Measurements from ENCODE around the gene AVEN.
"Not testable (repeated sequence)": the region's sequence is repeated elsewhere in the genome, so short reads cannot be mapped to it uniquely, and the experiment has no call there.

The AVEN gene

DNA sequence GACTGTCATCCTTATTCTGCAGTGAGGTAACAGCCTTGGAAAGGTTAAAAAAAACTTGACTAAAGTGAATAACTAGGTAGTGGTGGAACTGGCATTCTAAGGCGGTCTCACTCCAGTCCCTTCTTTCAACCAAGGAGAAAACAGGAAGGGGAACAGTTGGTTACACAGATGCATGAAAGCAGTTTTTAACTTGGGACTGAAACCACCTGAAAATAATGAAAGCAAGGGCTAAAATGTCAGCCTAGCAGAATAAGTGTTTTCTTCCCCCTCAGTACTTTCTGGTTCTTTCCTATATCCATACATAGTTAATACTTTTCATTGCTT lies 748 bp upstream of the AVEN start:
- DNase-seq = no peak

DNA sequence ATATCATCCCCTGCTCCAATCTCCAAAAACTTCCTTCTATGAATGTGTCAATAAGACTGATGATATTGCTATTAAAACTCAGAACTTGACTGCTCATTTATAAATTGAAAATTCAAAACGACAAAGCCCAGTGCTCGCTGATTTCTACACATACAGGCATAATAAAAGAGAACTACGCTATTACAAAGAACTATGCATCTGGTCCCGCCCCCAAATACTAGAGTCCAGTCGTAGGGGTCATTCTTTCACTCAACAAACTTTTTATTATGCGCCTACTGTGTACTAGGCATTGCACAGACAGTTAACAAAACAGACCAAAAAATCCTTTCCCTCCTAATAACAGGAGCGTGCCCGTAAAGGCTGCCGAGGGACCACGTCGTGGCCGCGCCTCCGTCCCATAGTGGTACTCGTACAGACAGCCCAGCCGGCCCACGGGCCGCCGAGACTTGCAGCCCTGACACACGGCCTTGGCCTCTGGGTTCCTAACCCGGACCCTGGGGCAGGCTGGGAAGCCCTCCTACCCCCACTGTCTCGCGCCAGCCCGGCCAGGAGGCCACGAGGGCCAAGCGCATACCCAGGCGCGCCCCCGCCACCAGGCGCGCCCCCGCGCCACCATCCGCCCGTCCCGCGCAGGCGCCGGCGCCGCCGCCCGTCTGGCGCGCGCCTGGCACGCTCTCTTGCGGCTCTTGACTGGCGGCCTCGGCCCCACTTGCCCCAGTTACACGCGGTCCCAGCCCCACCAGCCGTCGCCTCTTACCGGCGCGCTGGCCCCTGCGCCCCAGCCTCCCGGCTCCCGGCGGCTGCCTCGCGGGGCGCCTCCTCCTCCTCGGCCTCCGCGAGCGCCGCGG lies 757 bp downstream of the AVEN start:
- peak; percentile 47 for DNase-seq

DNA sequence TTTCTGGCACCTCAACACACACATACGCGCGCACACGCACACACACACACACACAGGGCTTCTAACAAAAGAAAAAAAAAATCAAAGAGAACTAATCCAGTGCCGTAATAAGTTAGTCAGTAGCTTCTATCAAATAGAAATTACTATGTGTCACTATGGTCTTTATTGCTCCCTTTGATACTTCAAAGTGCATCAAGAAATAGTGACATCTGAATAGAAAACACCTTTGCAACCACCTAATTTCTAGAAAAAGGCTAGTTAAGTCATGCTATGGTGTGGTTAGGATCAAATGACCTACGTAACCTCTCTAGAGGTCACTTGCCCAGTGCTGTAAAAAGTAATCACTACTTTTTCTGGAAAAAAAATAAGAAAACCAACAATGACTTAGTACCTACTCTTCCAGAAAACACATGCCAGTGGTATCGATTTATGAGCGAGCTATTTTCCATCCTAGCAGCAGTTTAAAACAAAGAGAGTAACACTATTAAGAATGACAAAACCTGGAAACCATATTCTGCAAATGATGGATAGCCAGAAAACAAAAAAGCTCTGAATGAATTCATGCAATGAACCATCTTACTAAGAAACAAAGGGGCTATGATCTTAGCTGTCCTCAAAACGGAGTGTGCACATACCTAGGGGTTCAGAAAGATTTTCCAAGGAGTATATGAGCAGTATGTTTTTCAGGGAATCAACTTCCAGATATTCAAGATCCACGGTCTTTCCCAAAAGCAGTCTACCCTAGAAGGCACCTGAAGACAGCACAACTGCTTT lies 6.8 kb downstream of the AVEN start:
- no peak for DNase-seq

DNA sequence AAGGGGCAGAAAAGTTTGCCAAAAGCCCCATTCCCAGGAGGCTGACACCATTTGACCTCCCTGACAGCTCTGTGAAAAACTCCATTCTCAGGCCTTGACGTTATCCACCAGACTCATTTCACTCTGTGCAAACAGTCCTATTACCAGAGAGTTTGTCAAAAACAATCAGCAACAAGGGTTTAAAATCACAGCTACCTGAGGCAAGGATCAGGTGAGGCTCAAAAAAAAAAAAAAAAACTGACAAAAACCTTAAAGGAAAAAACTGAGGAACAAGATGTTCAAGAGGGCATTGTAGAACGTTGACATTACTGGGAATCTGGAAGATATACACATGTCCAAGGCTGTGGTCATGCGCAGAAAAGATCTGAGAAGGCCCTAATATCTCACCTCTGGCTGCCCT lies 11.4 kb downstream of the AVEN start:
- DNase-seq = no peak

DNA sequence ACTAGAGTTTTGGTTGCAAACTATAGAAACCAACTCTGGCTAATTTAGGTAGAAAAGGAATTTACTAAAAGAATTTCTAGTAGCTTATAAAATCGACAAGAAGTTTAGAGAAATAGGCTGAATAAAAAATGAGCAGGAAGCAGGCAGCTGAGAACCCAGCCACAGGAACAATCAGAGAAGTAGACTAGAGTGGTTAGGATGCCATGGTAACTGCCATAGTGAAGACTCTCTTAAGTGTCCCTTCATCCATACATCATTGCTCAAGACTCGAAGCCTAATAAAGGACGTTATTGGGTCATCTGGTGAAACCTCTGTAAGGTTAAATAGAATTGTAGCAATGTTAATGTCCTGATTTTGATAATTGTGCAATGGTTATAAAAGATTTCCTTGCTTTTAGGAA lies 13.8 kb downstream of the AVEN start:
- DNase-seq = no peak

DNA sequence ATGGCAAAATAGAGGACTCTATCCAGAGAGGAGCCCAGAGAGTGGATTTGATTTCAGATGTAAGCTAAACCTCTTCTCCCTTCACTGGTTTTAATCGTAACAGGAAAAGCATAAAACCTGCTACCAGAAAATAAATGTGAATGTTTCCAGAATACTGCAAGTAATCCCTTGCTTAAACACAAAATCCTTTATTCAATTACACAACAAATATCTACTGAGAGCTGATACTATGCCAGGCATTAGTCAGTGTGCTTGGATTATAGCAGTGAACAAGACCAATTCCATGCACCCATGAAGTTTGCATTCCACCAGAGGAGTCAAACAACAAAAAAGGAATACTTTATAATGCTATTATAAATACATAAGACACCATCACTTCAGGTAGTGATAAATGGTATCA lies 15.1 kb downstream of the AVEN start:
- DNase-seq = no peak

DNA sequence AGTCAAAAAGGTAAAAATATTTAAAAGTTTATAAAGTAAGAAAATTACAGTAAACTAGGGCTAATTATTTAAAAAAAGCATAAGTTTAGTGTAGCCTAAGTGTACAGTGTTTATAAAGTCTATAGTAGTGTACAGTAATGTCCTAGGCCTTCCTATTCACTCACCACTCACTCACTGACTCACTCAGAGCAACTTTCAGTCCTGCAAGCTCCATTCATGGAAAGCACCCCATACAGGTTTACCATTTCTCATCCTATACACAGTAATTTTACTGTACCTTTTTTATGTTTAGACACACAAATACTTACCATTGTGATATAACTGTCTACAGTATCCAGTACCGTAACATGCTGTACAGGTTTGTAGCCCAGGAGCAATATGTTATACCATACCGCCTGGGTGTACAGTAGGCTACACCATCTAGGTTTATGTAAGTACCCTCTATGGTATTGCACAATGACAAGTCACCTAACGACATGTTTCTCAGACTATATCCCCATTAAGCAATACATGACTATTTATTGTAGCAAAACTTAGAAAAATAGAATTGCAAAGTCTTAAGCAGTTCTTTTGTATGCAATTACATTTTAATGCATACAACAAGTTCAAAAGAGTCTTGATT lies 19.5 kb downstream of the AVEN start:
- DNase-seq = no peak

DNA sequence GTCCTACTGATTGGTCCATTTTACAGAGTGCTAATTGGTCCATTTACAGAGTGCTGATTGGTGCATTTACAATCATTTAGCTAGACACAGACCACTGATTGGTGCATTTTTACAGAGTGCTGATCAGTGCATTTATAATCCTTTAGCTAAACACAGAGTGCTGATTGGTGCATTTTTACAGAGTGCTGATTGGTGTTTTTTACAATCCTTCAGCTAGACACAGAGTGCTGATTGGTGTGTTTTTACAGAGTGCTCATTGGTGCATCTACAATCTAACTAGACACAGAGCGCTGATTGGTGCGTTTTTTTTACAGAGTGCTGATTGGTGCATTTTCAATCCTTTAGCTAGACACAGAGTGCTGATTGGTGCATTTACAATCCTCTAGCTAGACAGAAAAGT lies 20.3 kb downstream of the AVEN start:
- DNase-seq = not testable (repeated sequence)

DNA sequence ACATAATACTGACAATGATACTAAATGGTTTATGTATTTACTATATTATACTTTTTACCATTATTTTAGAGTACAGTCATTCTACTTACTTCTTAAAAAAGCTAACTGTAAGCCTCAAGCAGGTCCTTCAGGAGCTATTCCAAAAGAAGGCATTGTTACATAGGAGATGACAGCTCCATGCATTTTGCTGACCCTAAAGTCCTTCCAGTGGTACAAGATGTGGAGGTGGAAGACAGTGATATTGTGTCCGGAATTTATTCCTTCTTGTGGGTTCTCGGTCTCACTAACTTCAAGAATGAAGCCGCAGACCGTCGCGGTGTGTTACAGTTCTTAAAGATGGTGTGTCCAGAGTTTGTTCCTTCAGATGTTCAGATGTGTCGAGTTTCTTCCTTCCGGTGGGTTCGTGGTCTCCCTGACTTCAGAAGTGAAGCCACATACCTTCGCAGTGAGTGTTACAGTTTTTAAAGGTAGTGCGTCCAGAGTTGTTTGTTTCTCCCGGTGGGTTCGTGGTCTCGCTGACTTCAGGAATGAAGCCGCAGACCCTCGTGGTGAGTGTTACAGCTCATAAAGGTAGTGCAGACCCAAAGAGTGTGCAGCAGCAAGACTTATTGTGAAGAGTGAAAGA lies 20.9 kb downstream of the AVEN start:
- DNase-seq = no peak

DNA sequence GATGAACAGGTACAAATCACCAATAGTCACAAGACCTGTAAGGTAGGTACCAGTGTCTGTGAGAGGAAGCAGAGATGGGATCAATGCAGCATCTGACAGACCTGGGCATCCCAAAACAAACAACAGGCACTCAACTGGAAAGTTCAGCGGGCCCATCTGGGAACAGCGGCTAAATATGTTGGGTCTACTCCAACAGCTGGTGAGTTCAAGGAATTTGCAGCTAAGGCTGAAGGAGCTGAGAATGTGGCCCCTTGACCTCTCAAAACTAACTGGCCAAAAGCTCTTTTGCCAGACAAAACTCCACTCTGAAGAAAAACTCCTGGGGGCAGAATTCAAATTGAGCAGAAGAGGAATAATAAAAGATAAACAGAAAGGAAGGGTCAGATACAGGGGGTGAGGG lies 24.4 kb downstream of the AVEN start:
- no peak for DNase-seq

DNA sequence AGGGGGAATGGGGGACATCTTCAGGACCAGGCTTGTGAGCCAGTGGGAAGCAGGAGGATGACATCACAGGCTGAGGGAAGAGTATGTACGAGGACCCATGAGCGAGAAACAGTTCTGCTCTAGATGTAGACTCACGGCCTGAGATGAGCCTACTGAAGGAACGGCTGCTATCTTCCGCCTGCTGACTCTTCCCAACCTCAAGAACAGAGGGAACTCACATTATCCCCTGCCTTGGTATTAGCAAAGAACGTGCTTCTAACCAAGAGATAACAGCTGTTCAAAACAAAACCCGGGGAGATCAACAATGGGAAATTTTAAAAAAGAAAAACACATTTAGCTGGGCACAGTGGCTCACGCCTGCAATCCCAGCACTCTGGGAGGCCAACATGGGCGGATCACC lies 25.3 kb downstream of the AVEN start:
- DNase-seq = no peak

DNA sequence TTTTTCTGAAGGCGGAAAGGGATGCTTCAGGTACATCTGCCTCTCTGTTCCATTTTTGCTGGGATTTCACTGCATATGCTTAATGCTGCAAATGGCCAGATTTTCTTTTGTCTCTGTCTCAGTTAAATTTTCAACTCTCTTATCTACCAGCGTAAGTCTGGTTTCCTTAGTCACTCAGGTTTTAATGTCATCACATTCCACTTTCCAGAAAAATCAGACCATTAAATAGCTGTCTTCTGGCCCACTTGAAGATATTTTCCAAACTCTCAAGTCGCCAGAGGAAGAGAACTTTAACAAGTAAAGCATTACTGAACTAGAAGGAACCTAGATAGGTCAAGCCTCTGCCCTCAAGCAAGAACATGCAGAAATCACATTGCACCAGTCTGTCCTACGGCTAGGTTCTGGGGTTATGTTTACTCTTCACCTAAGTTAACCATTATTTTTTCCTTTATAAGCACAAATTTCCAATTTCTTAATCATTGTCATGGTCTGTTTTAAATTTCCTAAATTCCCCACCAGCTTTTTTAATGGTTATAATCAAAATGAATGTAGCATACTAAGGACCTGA lies 26.5 kb downstream of the AVEN start:
- no peak for DNase-seq

DNA sequence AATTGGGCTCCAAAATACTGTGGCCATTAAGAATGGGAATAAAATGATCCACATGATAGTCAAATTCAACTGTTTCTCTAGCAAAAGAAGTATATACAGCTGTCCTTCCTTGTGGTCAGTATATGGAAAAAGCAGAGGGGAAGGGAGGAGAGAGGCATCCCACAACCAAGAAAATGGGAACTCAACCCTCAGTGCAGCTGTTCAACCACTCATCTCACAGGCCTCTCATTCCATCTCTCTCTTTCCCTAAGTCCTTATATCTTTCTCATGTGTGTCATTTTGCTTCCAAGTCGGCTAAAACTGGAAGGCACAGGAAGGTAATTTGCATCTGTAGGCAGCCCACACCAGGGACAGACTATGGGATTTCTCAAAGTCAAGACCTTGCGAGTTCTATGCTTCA lies 27.5 kb downstream of the AVEN start:
- no peak for DNase-seq

DNA sequence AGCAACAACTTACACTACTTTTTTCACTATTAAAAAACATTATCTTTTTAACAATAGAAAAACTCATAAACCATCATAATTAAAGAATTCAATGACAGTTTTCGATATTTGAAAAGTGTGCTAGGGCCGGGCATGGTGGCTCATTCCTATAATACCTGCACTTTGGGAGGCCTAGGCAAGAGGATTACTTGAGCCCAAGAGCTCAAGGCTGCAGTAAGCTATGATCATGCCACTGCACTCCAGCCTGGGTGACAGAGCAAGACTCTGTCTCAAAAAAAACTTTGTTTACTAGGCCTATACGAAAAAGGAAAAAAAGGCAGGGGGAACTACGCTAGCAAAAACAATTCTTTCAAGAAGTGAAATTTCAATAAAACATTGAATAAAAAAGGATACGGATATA lies 28.1 kb downstream of the AVEN start:
- DNase-seq = no peak

DNA sequence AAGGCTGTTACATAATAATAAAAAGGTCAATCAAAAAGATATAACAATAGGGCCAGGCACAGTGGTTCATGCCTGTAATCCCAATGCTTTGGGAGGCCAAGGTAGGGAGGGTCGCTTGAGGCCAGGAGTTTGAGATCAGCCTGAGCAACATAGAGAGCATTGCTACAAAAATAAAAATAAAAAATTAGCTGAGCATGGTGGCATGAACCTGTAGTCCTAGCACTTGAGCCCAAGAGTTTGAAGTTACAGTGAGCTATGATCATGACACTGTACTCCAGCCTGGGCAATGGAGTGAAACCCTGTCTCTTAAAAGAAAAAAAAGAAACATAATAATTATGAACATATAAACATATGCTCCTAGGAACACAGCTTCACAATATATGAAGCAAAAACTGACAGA lies 29.3 kb downstream of the AVEN start:
- DNase-seq = no peak

DNA sequence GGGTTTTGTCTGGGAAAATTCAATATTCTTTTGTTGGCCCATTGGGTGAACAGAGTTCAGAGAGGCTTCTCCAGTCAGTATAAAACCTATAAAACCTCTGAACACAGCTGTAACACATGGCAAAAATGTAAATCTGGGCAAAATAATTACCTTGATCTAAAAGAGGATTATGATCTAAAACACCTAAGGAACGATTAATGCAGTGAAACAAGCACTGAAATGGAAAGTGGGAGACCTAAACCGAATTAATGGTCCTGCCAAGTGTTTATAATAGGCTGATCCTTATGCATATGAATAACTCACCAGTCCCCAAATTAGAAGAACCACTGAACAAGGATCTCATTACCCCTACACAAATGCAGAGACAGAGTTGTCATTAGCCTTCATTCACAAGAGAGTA lies 32.6 kb downstream of the AVEN start:
- no peak for DNase-seq

DNA sequence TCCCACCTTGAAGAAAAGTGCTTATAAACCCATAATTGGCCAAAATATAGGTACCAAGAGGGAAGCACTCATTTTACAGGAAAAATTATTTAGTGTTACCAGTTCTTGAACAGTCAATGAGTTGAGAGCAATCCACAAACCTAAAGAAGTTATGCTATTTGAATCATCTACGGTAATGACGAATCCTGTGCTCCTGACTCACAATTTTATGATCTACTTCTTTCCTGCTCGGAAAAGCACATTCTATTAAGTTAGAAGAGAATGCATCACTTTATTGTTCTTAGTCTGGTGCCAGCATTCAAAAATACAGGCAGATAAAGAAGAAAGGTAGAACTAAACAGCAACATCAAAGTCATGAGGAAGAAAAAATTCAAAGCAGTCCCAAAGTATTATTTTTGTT lies 37.5 kb downstream of the AVEN start:
- DNase-seq = no peak

DNA sequence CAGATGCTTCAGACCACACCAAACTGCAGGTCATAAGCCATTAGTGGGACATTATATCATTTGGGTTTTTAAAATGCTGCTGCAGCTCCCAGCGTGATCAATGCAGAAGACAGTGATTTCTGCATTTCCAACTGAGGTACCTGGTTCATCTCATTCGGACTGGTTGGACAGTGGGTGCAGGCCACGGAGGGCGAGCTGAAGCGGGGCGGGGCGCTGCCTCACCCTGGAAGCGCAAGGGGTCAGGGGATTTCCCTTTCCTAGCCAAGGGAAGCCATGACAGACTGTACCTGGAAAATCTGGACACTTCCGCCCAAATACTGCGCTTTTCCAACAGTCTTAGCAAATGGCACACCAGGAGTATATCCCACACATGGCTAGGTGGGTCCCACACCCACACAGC lies 43.3 kb downstream of the AVEN start:
- not testable (repeated sequence) for DNase-seq

DNA sequence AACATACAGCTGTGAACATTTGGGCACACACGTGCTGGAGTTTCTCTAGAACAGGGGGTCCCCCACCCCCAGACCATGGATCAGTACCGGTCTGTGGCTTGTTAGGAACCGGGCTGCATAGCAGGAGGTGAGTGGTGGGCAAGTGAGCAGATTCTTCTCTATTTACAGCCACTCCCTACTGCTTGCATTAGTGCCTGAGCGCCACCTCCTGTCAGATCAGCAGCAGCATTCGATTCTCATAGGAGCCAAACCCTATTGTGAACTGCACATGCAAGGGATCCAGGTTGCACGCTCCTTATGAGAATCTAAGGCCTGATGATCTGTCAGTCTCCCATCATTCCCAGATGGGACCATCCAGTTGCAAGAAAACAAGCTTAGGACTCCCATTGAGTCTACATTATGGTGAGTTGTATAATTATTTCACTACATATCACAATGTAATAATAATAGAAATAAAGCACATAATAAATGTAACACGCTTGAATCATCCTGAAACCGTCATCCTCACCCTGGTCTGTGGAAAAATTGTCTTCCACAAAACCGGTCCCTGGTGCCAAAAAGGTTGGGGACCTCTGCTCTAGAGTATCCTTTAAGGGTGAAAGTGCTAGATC lies 44.9 kb downstream of the AVEN start:
- DNase-seq = no peak

DNA sequence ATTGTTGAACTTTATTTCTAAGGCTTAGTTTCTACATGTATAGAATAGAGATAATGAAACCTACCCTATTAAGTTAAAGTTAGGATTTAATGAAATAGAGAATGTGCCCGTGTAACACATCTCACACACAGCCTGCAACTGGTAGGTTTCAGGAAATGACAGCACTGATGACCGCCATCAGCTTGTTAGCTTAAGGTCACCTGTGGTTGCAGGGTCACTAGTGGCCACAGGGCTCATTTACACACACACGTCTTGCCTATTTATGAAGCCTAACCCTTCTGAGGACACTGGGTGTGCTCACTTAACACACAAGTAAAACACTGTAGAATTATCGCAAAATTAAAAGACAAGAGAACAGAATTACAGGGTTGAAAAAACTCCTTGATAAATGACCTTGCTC lies 50.6 kb downstream of the AVEN start:
- DNase-seq = no peak

DNA sequence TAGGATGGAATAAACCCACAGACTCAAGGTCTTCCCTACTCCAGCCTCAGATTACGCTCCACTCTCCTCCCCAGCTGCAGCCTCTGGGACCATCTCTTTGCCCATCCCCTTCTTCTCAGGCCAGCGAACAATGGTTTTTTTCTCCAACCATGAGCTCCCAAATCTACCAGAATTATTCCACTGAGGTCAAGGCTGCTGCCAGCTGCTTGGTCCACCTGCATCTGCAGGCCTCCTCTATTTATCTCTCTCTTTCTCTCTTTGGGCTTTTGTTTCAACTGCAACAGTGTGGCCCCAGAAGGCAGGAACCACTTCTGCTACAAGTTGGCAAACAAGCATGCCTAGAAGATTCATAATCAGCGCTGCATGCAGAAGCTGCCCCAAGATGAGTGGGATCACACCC lies 51.6 kb downstream of the AVEN start:
- DNase-seq = no peak

DNA sequence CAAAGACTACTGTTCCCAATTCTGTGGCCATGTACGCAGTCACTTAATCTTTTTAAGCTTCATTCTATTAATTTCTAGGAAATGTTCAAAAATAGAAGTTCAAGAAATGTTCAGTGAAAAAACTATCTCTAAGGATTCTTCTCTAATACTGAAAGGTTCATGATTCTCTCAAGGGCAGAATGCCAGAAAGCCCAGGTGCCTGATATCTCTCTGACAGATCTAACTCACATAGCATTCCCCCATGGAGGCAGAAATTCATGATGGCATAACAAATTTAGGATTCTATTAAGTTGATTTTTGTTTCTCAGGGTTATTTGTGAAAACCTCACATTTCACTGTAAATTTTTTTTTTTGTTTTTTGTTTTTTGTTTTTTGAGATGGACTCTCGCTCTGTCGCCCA lies 53.3 kb downstream of the AVEN start:
- DNase-seq = no peak

DNA sequence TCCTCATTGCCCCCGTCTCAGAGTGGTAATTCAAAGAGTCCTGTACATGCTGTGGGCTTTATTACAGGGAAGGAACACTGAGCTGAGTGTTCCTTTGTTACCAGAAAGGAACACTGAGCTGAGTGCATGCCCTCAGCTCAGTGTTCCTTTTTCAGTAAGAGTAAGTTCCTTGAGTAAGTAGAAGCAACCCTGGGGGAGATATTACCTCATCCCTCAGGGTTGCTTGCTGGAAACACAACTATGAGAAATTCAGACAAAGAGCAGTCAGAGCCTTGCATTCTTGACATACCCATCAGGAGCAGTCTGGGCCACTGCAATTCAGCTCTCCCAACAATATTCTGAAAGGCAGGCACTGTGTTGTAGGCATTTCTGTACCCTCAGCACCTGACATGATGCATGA lies 53.7 kb downstream of the AVEN start:
- no peak for DNase-seq
